ENCODE data around the gene PILRB. TPM values are rescaled to one million over a fixed set of nuclear protein-coding genes. Genes with fewer than 3 reads are reported as not detected.
A peak's percentile ranks its signal among the peaks of the same experiment; 100 is the strongest.
"Not testable (repeated sequence)": the region's sequence is repeated elsewhere in the genome, so short reads cannot be mapped to it uniquely, and the experiment has no call there.

Gene PILRB
- polyA plus RNA-seq, 3 donors, result 1.7 to 62.6 (median 2.2) TPM

- Histone ChIP-seq H3K79me2 (ENCODE audit: insufficient read depth, low read length) (peaks cover 25% of the 10 kb centered on the region), H3K27ac (ENCODE audit: low read depth in 1 of 2, low read length in 2 of 2) (peak overlapping the region; percentile 27 to 40), H3K36me3 (replicated peaks in 1 of 2; ENCODE audit: control insufficient read depth in 1 of 2, insufficient read depth in 2 of 2, low read length in 2 of 2) (peaks cover 47 to 61% of the 10 kb centered on the region in 2 donors)
- TF ChIP-seq CTCF (IDR thresholded peaks at IDR 0.05), result peak; percentile 88
- H3K4me1 Mint-ChIP-seq, result peaks cover 12% of the 10 kb centered on the region
- H3K9ac ChIP-seq (ENCODE audit: insufficient read depth, low read length, poor library complexity, severe bottlenecking); H4K20me1 ChIP-seq (ENCODE audit: insufficient read depth, low read length); H3K9me3 Mint-ChIP-seq; H3K27me3 Mint-ChIP-seq (ENCODE audit: low read depth in 3 of 3); H2AFZ ChIP-seq (ENCODE audit: insufficient read depth, low read depth, low read length, poor library complexity, severe bottlenecking); H3K4me1 ChIP-seq (ENCODE audit: control insufficient read depth in 1 of 2, insufficient read depth in 2 of 2, low read length in 2 of 2); H3K4me2 ChIP-seq (replicated peaks; ENCODE audit: extremely low read depth, low read length, poor library complexity, severe bottlenecking); H3K27me3 ChIP-seq (ENCODE audit: control insufficient read depth in 2 of 2, insufficient read depth in 2 of 2, low read length in 2 of 2); H3K4me3 ChIP-seq (replicated peaks in 1 of 3; ENCODE audit: low read depth in 2 of 3, low read length in 3 of 3); H3K9me3 ChIP-seq (replicated peaks in 1 of 2; ENCODE audit: control insufficient read depth in 1 of 2, insufficient read depth in 1 of 2, low read length in 2 of 2): not testable (repeated sequence)
- intact Hi-C loops (cut with micrococcal nuclease), result loop anchor here (5.0 to 10.0 kb wide), 2 partner anchors 58 to 70 kb away; no protein-coding TSS in a partner anchor
- peak overlapping the region; percentile 37 to 65 for H3K4me3 Mint-ChIP-seq
- peak; percentile 42 to 81 (median 55) for DNase-seq
- peaks cover 60 to 73% of the 10 kb centered on the region in 2 donors for H3K36me3 Mint-ChIP-seq
- H3K27ac Mint-ChIP-seq, result peak overlapping the region; percentile 79 to 94 (median 90)
- WGBS (ENCODE audit: insufficient coverage), result 100% methylated on average over 3 of the region's 13 CpGs
Measured at GRCh38 chr7:100344560-100345287, 13.2 kb upstream of the PILRB start.

DNA sequence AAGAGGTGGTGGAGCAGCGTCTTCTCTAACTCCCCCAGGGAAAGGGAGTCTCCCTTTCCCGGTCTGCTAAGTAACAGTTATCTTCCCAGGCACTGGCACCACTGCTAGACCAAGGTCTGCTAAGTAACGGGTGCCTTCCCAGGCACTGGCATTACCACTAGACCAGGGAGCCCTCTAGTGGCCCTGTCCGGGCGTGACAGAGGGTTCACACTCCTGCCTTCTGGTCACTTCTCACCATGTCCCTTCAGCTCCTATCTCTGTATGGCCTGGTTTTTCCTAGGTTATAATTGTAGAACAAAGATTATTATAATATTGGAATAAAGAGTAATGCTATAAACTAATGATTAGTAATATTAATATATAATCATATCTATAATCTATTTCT is 12.6 kb upstream of the PILRB start:
- H2AFZ ChIP-seq (ENCODE audit: insufficient read depth, low read depth, low read length, poor library complexity, severe bottlenecking); H3K4me2 ChIP-seq (replicated peaks; ENCODE audit: extremely low read depth, low read length, poor library complexity, severe bottlenecking); H4K20me1 ChIP-seq (ENCODE audit: insufficient read depth, low read length); H3K4me1 ChIP-seq (ENCODE audit: control insufficient read depth in 1 of 2, insufficient read depth in 2 of 2, low read length in 2 of 2); H3K9ac ChIP-seq (ENCODE audit: insufficient read depth, low read length, poor library complexity, severe bottlenecking); H3K27me3 Mint-ChIP-seq (ENCODE audit: low read depth in 3 of 3); H3K9me3 Mint-ChIP-seq; H3K4me3 ChIP-seq (replicated peaks in 1 of 3; ENCODE audit: low read depth in 2 of 3, low read length in 3 of 3); H3K27me3 ChIP-seq (ENCODE audit: control insufficient read depth in 2 of 2, insufficient read depth in 2 of 2, low read length in 2 of 2); H3K9me3 ChIP-seq (replicated peaks in 1 of 2; ENCODE audit: control insufficient read depth in 1 of 2, insufficient read depth in 1 of 2, low read length in 2 of 2); H3K27ac ChIP-seq (ENCODE audit: low read depth in 1 of 2, low read length in 2 of 2): not testable (repeated sequence)
- Histone ChIP-seq H3K79me2 (ENCODE audit: insufficient read depth, low read length) (peaks cover 25% of the 10 kb centered on the region), H3K36me3 (replicated peaks in 1 of 2; ENCODE audit: control insufficient read depth in 1 of 2, insufficient read depth in 2 of 2, low read length in 2 of 2) (peaks cover 52 to 66% of the 10 kb centered on the region in 2 donors)
- H3K4me1 Mint-ChIP-seq, result peaks cover 12% of the 10 kb centered on the region
- peak overlapping the region in 1 of 2 donors; percentile 65 for H3K4me3 Mint-ChIP-seq
- WGBS (ENCODE audit: insufficient coverage), result no CpG with 5 or more reads among the region's 5 CpGs
- H3K27ac Mint-ChIP-seq, result peak overlapping the region in 5 of 7 donors; percentile 79 to 94 (median 90)
- peak; percentile 53 to 61 (median 60) for DNase-seq
- H3K36me3 Mint-ChIP-seq, result peaks cover 61 to 75% of the 10 kb centered on the region in 2 donors
- intact Hi-C loops (cut with micrococcal nuclease), result loop anchor here (5.0 to 10.0 kb wide), 2 partner anchors 57 to 70 kb away; no protein-coding TSS in a partner anchor
- peak; percentile 15 for TF ChIP-seq CTCF (IDR thresholded peaks at IDR 0.05)
